Keratinocyte (primary cell): ENCODE measurements around the gene CLCN4. TPM values are rescaled to one million over a fixed set of nuclear protein-coding genes. Genes with fewer than 3 reads are reported as not detected.

Experiments used
- DNase-seq: peaks from one replicate; pipeline ENCODE4 v3.0.0-alpha.2; 2011; ENCODE audit warnings: low read depth, missing footprints, low spot score
- FAIRE-seq: peaks from 2 replicates; lab custom pipeline; 2011; peaks lifted over from hg19 to GRCh38; lab: Jason Lieb, UNC
- H2AFZ ChIP-seq: 2 replicates; pipeline ENCODE4 v1.6.0; 2012; ENCODE audit warnings: low read length, control low read depth, inconsistent platforms; ENCODE audit not compliant: control insufficient read depth
- H3K27ac ChIP-seq: 2 replicates; pipeline ENCODE4 v1.5.1; 2011; ENCODE audit warnings: low read length; ENCODE audit not compliant: control insufficient read depth, insufficient read depth
- H3K27me3 ChIP-seq: 3 replicates; pipeline ENCODE4 v1.6.0; 2011; ENCODE audit warnings: low read length; ENCODE audit not compliant: control insufficient read depth, insufficient read depth; ENCODE audit errors: extremely low read depth
- H3K36me3 ChIP-seq, 2 experiments: 2 replicates in 1 of 2; 3 replicates in 1 of 2; pipeline ENCODE4 v1.5.1; 2011; ENCODE audit warnings: low read length in 2 of 2, mild to moderate bottlenecking in 1 of 2; ENCODE audit not compliant: control insufficient read depth in 2 of 2, insufficient read depth in 2 of 2; ENCODE audit errors: extremely low read depth in 1 of 2
- H3K4me1 ChIP-seq: 3 replicates; pipeline ENCODE4 v1.5.1; 2011; ENCODE audit warnings: low read length; ENCODE audit not compliant: control insufficient read depth, insufficient read depth; ENCODE audit errors: extremely low read depth
- H3K4me2 ChIP-seq: 3 replicates; pipeline ENCODE4 v1.6.0; 2011; ENCODE audit warnings: low read depth, low read length; ENCODE audit not compliant: control insufficient read depth, insufficient read depth; ENCODE audit errors: extremely low read depth
- H3K4me3 ChIP-seq, 3 experiments: fragments of 200-600 bp in 1 of 3; sonication (generic) in 1 of 3; 2 replicates in 2 of 3; 3 replicates in 1 of 3; pipeline ENCODE4 v1.5.1; 2011 to 2016; ENCODE audit warnings: low read length in 3 of 3, mild to moderate bottlenecking in 3 of 3, control low read depth in 2 of 3, inconsistent platforms in 1 of 3, low read depth in 1 of 3, mixed read lengths in 1 of 3, mixed run types in 1 of 3, moderate library complexity in 1 of 3; ENCODE audit not compliant: control insufficient read depth in 2 of 3, insufficient read depth in 2 of 3; ENCODE audit errors: extremely low read depth in 1 of 3
- H3K79me2 ChIP-seq: 2 replicates; pipeline ENCODE4 v1.6.0; 2012; ENCODE audit warnings: low read length; ENCODE audit not compliant: control insufficient read depth, insufficient read depth
- H3K9ac ChIP-seq: 3 replicates; pipeline ENCODE4 v1.6.0; 2011; ENCODE audit warnings: low read length; ENCODE audit not compliant: control insufficient read depth, insufficient read depth; ENCODE audit errors: extremely low read depth
- H3K9me1 ChIP-seq: 3 replicates; pipeline ENCODE4 v1.6.0; 2011; ENCODE audit warnings: low read length; ENCODE audit not compliant: control insufficient read depth, insufficient read depth; ENCODE audit errors: extremely low read depth
- H3K9me3 ChIP-seq: 2 replicates; pipeline ENCODE4 v1.5.1; 2012; ENCODE audit warnings: low read depth, low read length; ENCODE audit not compliant: control insufficient read depth
- H4K20me1 ChIP-seq: 3 replicates; pipeline ENCODE4 v1.6.0; 2011; ENCODE audit warnings: low read length; ENCODE audit not compliant: control insufficient read depth, insufficient read depth; ENCODE audit errors: extremely low read depth
- CTCF ChIP-seq, 3 experiments: IDR thresholded peaks in 1 of 3; conservative IDR thresholded peaks in 1 of 3; optimal IDR thresholded peaks in 1 of 3; 2 replicates in 2 of 3; 3 replicates in 1 of 3; pipeline versions ENCODE3 to v1.5.1; 2011; ENCODE audit warnings: low read length in 3 of 3, mild to moderate bottlenecking in 3 of 3, moderate library complexity in 2 of 3, control low read depth in 1 of 3, inconsistent platforms in 1 of 3; ENCODE audit not compliant: insufficient read depth in 2 of 3; ENCODE audit errors: extremely low read depth in 1 of 3
- EZH2 ChIP-seq: IDR thresholded peaks from one replicate; pipeline ENCODE4 v1.6.1; 2012; ENCODE audit warnings: inconsistent platforms, mild to moderate bottlenecking, low read length, moderate library complexity
- dilution Hi-C: fragments of 300-500 bp; cut with MboI; formaldehyde crosslinking; loops from one replicate; pipeline ENCODE4 v1.7.0; 2020; ENCODE audit warnings: low sequenced_read_pairs; ENCODE audit not compliant: extremely low pct_ligation_motif_present
- polyA plus RNA-seq, 5 experiments: library from polyadenylated mRNA; depleted of rRNA in 3 of 5; stranded (reverse) in 3 of 5; stranded (forward) in 1 of 5; unstranded in 1 of 5; fragments of >200 nt; gene quantifications; 1 replicate in 1 of 5; 2 replicates in 3 of 5; 3 replicates in 1 of 5; pipeline versions ENCODE4 v1.2.1 to v1.2.3, GENCODE V29; 2011 to 2012; ENCODE audit warnings: missing spikeins in 2 of 5, low read depth in 1 of 5, low replicate concordance in 1 of 5

The CLCN4 gene
- polyA plus RNA-seq, 1 donor (not counting 4 experiments of a cell fraction or from before 2014, with no cell fraction given) = 0.24 TPM

- Histone ChIP-seq H3K4me1 (no peaks in the 10 kb centered on the region), H3K36me3 (no peaks in the 10 kb centered on the region), H4K20me1 (no peaks in the 10 kb centered on the region), H3K4me3 (no peak overlapping the region), H3K79me2 (no peaks in the 10 kb centered on the region), H3K9ac (no peak overlapping the region), H3K27me3 (no peaks in the 10 kb centered on the region), H2AFZ (no peak overlapping the region), H3K9me1 (no peaks in the 10 kb centered on the region), H3K9me3 (no peaks in the 10 kb centered on the region), H3K27ac (no peak overlapping the region), H3K4me2 (no peak overlapping the region)
- DNase-seq (no peak), FAIRE-seq (no peak)
- TF ChIP-seq EZH2 (no peak), CTCF (optimal IDR thresholded peaks at IDR 0.05 in 1 of 3, IDR thresholded peaks at IDR 0.05 in 1 of 3, conservative IDR thresholded peaks at IDR 0.05 in 1 of 3; ENCODE audit: extremely low read depth in 1 of 3, insufficient read depth in 2 of 3, low read length in 3 of 3) (no peak)
- dilution Hi-C loops = loop anchor here (10.0 kb wide), 1 partner anchor 937 kb away; no protein-coding TSS in a partner anchor
Observed at GRCh38 chrX:10198254-10198653, 41.5 kb downstream of the CLCN4 start.

- dilution Hi-C loops = loop anchor here (10.0 kb wide), 1 partner anchor 936 kb away; no protein-coding TSS in a partner anchor
- no peak for DNase-seq
- no peaks in the 10 kb centered on the region for H3K27me3 ChIP-seq
- H3K4me3 ChIP-seq = no peak overlapping the region
- H3K9ac ChIP-seq = no peak overlapping the region
- no peaks in the 10 kb centered on the region for H3K36me3 ChIP-seq
- no peak overlapping the region for H2AFZ ChIP-seq
- H3K27ac ChIP-seq = no peak overlapping the region
- no peaks in the 10 kb centered on the region for H4K20me1 ChIP-seq
- no peaks in the 10 kb centered on the region for H3K9me3 ChIP-seq
- FAIRE-seq = no peak
- no peaks in the 10 kb centered on the region for H3K79me2 ChIP-seq
- no peaks in the 10 kb centered on the region for H3K4me1 ChIP-seq
- no peaks in the 10 kb centered on the region for H3K9me1 ChIP-seq
- no peak for TF ChIP-seq EZH2
- no peak for TF ChIP-seq CTCF (optimal IDR thresholded peaks at IDR 0.05 in 1 of 3, IDR thresholded peaks at IDR 0.05 in 1 of 3, conservative IDR thresholded peaks at IDR 0.05 in 1 of 3; ENCODE audit: extremely low read depth in 1 of 3, insufficient read depth in 2 of 3, low read length in 3 of 3)
- H3K4me2 ChIP-seq = no peak overlapping the region
Observed at GRCh38 chrX:10199212-10199611, 42.4 kb downstream of the CLCN4 start.
